ENCODE results near the gene ZBTB44.

DNA sequence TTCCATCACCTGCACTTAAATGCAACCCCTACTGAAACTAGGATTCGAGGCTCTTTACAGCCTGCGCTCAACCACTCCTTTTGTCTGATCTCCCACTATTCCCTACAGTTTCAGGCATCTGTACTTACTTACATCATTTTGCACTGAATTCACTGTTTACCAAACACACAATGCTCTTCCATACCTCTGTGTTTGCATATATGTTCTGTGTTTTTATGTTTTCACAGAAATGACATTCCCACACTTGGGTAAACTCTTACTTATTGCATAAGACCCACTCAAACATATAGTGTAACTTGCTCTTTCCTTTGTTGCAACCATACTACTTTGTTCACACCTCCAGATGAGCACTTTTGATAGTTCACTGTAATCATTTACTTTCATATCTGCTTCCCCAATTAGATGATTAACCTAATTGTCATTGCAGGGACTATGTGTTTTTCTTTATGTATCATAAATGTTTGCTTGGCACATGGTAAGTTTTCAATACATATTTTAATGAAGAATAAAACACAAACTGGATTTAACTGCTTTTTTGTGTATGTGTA lies 54.6 kb downstream of the ZBTB44 start:
- TF ChIP-seq CTCF (IDR thresholded peaks at IDR 0.05) (no peak), POLR2A (IDR thresholded peaks at IDR 0.05) (no peak)
